ENCODE results near the gene ALPL.

- TF ChIP-seq CTCF (conservative IDR thresholded peaks at IDR 0.05; ENCODE audit: low read depth, low read length) (no peak), EZH2phosphoT487 (IDR thresholded peaks at IDR 0.05; ENCODE audit: borderline replicate concordance, low read length) (no peak)
Observed at GRCh38 chr1:21523297-21523813, 14.1 kb downstream of the ALPL start.

All from PC-3 (cell line).